ENCODE data around the gene PRKCE.
A peak's percentile ranks its signal among the peaks of the same experiment; 100 is the strongest.

PRKCE gene

GRCh38 chr2:45705233-45705632 lies 53.8 kb downstream of the PRKCE start:
- peaks cover 0 to 5% of the 10 kb centered on the region in 2 experiments for H3K27me3 ChIP-seq (ENCODE audit: control insufficient read depth in 1 of 2, insufficient read depth in 1 of 2, low read length in 2 of 2)
- H4K8ac ChIP-seq (ENCODE audit: low read length) = no peak overlapping the region
- no peak overlapping the region for H4K91ac ChIP-seq (ENCODE audit: low read length)
- no peak overlapping the region for H2BK15ac ChIP-seq (ENCODE audit: low read depth, poor library complexity, severe bottlenecking)
- no peak overlapping the region for H2BK5ac ChIP-seq (ENCODE audit: low read depth, low read length, poor library complexity, severe bottlenecking)
- H2BK120ac ChIP-seq (ENCODE audit: low read depth, low read length) = no peak overlapping the region
- no peak overlapping the region for H3K4me2 ChIP-seq (ENCODE audit: low read length, poor library complexity, severe bottlenecking)
- peaks cover 0 to 12% of the 10 kb centered on the region in 2 experiments for H3K36me3 ChIP-seq (ENCODE audit: control insufficient read depth in 1 of 2, insufficient read depth in 2 of 2, low read depth in 1 of 2, low read length in 2 of 2)
- peaks cover 2% of the 10 kb centered on the region for H3K4me1 ChIP-seq (ENCODE audit: control insufficient read depth, insufficient read depth, low read depth, low read length)
- no peak overlapping the region for H3K14ac ChIP-seq (ENCODE audit: low read length in 2 of 2)
- H3K27ac ChIP-seq (ENCODE audit: low read length, poor library complexity, severe bottlenecking) = no peak overlapping the region
- DNase-seq = no peak
- H3K9me3 ChIP-seq (ENCODE audit: control insufficient read depth, low read length) = no peaks in the 10 kb centered on the region
- no peak overlapping the region for H3K18ac ChIP-seq (ENCODE audit: low read depth in 1 of 2, low read length in 2 of 2)
- no peak overlapping the region for H2BK12ac ChIP-seq (ENCODE audit: low read length in 2 of 2)
- H3K4me3 ChIP-seq (ENCODE audit: insufficient read depth in 1 of 2, low read depth in 1 of 2, low read length in 2 of 2) = no peak overlapping the region
- H2AK5ac ChIP-seq (ENCODE audit: low read length, severe bottlenecking) = no peak overlapping the region
- H3K23ac ChIP-seq (ENCODE audit: low read length in 2 of 2) = no peak overlapping the region
- no peak overlapping the region for H3K9ac ChIP-seq (ENCODE audit: low read length)
- no peak overlapping the region for H3K4ac ChIP-seq (ENCODE audit: low read depth in 1 of 2, low read length in 2 of 2)
- 70% methylated on average over 5 of the region's 5 CpGs for WGBS
- H3K79me1 ChIP-seq (replicated peaks; ENCODE audit: low read length, poor library complexity, severe bottlenecking) = peaks cover 15% of the 10 kb centered on the region
- H2AFZ ChIP-seq (ENCODE audit: low read depth, low read length) = no peak overlapping the region

- Histone ChIP-seq H4K8ac (ENCODE audit: low read length) (no peak overlapping the region), H2AK5ac (ENCODE audit: low read length, severe bottlenecking) (no peak overlapping the region), H3K27me3 (ENCODE audit: control insufficient read depth in 1 of 2, insufficient read depth in 1 of 2, low read length in 2 of 2) (peaks cover 0 to 5% of the 10 kb centered on the region in 2 experiments), H3K14ac (ENCODE audit: low read length in 2 of 2) (no peak overlapping the region), H2AFZ (ENCODE audit: low read depth, low read length) (no peak overlapping the region), H3K18ac (ENCODE audit: low read depth in 1 of 2, low read length in 2 of 2) (no peak overlapping the region), H3K23ac (ENCODE audit: low read length in 2 of 2) (no peak overlapping the region), H3K4ac (ENCODE audit: low read depth in 1 of 2, low read length in 2 of 2) (no peak overlapping the region), H3K36me3 (ENCODE audit: control insufficient read depth in 1 of 2, insufficient read depth in 2 of 2, low read depth in 1 of 2, low read length in 2 of 2) (peaks cover 0 to 15% of the 10 kb centered on the region in 2 experiments), H3K79me1 (replicated peaks; ENCODE audit: low read length, poor library complexity, severe bottlenecking) (peaks cover 13% of the 10 kb centered on the region), H2BK120ac (ENCODE audit: low read depth, low read length) (no peak overlapping the region), H3K4me1 (ENCODE audit: control insufficient read depth, insufficient read depth, low read depth, low read length) (peaks cover 2% of the 10 kb centered on the region), H2BK12ac (ENCODE audit: low read length in 2 of 2) (no peak overlapping the region), H3K27ac (ENCODE audit: low read length, poor library complexity, severe bottlenecking) (no peak overlapping the region), H4K91ac (ENCODE audit: low read length) (no peak overlapping the region), H3K4me3 (ENCODE audit: insufficient read depth in 1 of 2, low read depth in 1 of 2, low read length in 2 of 2) (no peak overlapping the region), H2BK5ac (ENCODE audit: low read depth, low read length, poor library complexity, severe bottlenecking) (no peak overlapping the region), H3K4me2 (ENCODE audit: low read length, poor library complexity, severe bottlenecking) (no peak overlapping the region), H2BK15ac (ENCODE audit: low read depth, poor library complexity, severe bottlenecking) (no peak overlapping the region), H3K9ac (ENCODE audit: low read length) (peak overlapping the region; percentile 1), H3K9me3 (ENCODE audit: control insufficient read depth, low read length) (no peaks in the 10 kb centered on the region)
- DNase-seq = no peak
Observed at GRCh38 chr2:45706033-45706432, 54.6 kb downstream of the PRKCE start.

GRCh38 chr2:45707006-45707405 lies 55.5 kb downstream of the PRKCE start:
- H2BK120ac ChIP-seq (ENCODE audit: low read depth, low read length) = no peak overlapping the region
- H3K9ac ChIP-seq (ENCODE audit: low read length) = no peak overlapping the region
- H2AK5ac ChIP-seq (ENCODE audit: low read length, severe bottlenecking) = no peak overlapping the region
- H3K18ac ChIP-seq (ENCODE audit: low read depth in 1 of 2, low read length in 2 of 2) = no peak overlapping the region
- no peak overlapping the region for H3K23ac ChIP-seq (ENCODE audit: low read length in 2 of 2)
- H3K9me3 ChIP-seq (ENCODE audit: control insufficient read depth, low read length) = no peaks in the 10 kb centered on the region
- H3K4me2 ChIP-seq (ENCODE audit: low read length, poor library complexity, severe bottlenecking) = no peak overlapping the region
- no peak overlapping the region for H2BK5ac ChIP-seq (ENCODE audit: low read depth, low read length, poor library complexity, severe bottlenecking)
- no peak overlapping the region for H2BK12ac ChIP-seq (ENCODE audit: low read length in 2 of 2)
- H4K91ac ChIP-seq (ENCODE audit: low read length) = no peak overlapping the region
- H3K4me3 ChIP-seq (ENCODE audit: insufficient read depth in 1 of 2, low read depth in 1 of 2, low read length in 2 of 2) = no peak overlapping the region
- 89% methylated on average over 3 of the region's 3 CpGs for WGBS
- H4K8ac ChIP-seq (ENCODE audit: low read length) = no peak overlapping the region
- H3K14ac ChIP-seq (ENCODE audit: low read length in 2 of 2) = no peak overlapping the region
- H3K27me3 ChIP-seq (ENCODE audit: control insufficient read depth in 1 of 2, insufficient read depth in 1 of 2, low read length in 2 of 2) = peaks cover 0 to 5% of the 10 kb centered on the region in 2 experiments
- no peak overlapping the region for H2AFZ ChIP-seq (ENCODE audit: low read depth, low read length)
- H3K4ac ChIP-seq (ENCODE audit: low read depth in 1 of 2, low read length in 2 of 2) = no peak overlapping the region
- DNase-seq = no peak
- no peak overlapping the region for H3K27ac ChIP-seq (ENCODE audit: low read length, poor library complexity, severe bottlenecking)
- peaks cover 2% of the 10 kb centered on the region for H3K4me1 ChIP-seq (ENCODE audit: control insufficient read depth, insufficient read depth, low read depth, low read length)
- peaks cover 0 to 15% of the 10 kb centered on the region in 2 experiments for H3K36me3 ChIP-seq (ENCODE audit: control insufficient read depth in 1 of 2, insufficient read depth in 2 of 2, low read depth in 1 of 2, low read length in 2 of 2)
- peaks cover 13% of the 10 kb centered on the region for H3K79me1 ChIP-seq (replicated peaks; ENCODE audit: low read length, poor library complexity, severe bottlenecking)
- H2BK15ac ChIP-seq (ENCODE audit: low read depth, poor library complexity, severe bottlenecking) = no peak overlapping the region

GRCh38 chr2:45707661-45708060 lies 56.2 kb downstream of the PRKCE start:
- H3K4me2 ChIP-seq (ENCODE audit: low read length, poor library complexity, severe bottlenecking) = no peak overlapping the region
- no peak overlapping the region for H3K18ac ChIP-seq (ENCODE audit: low read depth in 1 of 2, low read length in 2 of 2)
- WGBS = 94% methylated on average over 6 of the region's 6 CpGs
- no peak for DNase-seq
- peaks cover 11% of the 10 kb centered on the region for H3K79me1 ChIP-seq (replicated peaks; ENCODE audit: low read length, poor library complexity, severe bottlenecking)
- no peaks in the 10 kb centered on the region for H3K9me3 ChIP-seq (ENCODE audit: control insufficient read depth, low read length)
- peaks cover 2% of the 10 kb centered on the region for H3K4me1 ChIP-seq (ENCODE audit: control insufficient read depth, insufficient read depth, low read depth, low read length)
- H2AFZ ChIP-seq (ENCODE audit: low read depth, low read length) = no peak overlapping the region
- no peak overlapping the region for H2BK15ac ChIP-seq (ENCODE audit: low read depth, poor library complexity, severe bottlenecking)
- H3K9ac ChIP-seq (ENCODE audit: low read length) = no peak overlapping the region
- no peak overlapping the region for H2BK5ac ChIP-seq (ENCODE audit: low read depth, low read length, poor library complexity, severe bottlenecking)
- no peak overlapping the region for H4K91ac ChIP-seq (ENCODE audit: low read length)
- H3K27ac ChIP-seq (ENCODE audit: low read length, poor library complexity, severe bottlenecking) = no peak overlapping the region
- peaks cover 0 to 5% of the 10 kb centered on the region in 2 experiments for H3K27me3 ChIP-seq (ENCODE audit: control insufficient read depth in 1 of 2, insufficient read depth in 1 of 2, low read length in 2 of 2)
- no peak overlapping the region for H3K4me3 ChIP-seq (ENCODE audit: insufficient read depth in 1 of 2, low read depth in 1 of 2, low read length in 2 of 2)
- H3K23ac ChIP-seq (ENCODE audit: low read length in 2 of 2) = no peak overlapping the region
- no peak overlapping the region for H2BK12ac ChIP-seq (ENCODE audit: low read length in 2 of 2)
- H4K8ac ChIP-seq (ENCODE audit: low read length) = no peak overlapping the region
- H3K14ac ChIP-seq (ENCODE audit: low read length in 2 of 2) = no peak overlapping the region
- H2AK5ac ChIP-seq (ENCODE audit: low read length, severe bottlenecking) = no peak overlapping the region
- peaks cover 0 to 16% of the 10 kb centered on the region in 2 experiments for H3K36me3 ChIP-seq (ENCODE audit: control insufficient read depth in 1 of 2, insufficient read depth in 2 of 2, low read depth in 1 of 2, low read length in 2 of 2)
- no peak overlapping the region for H2BK120ac ChIP-seq (ENCODE audit: low read depth, low read length)
- no peak overlapping the region for H3K4ac ChIP-seq (ENCODE audit: low read depth in 1 of 2, low read length in 2 of 2)

Measured in mesenchymal stem cell (in vitro differentiated cells and primary cell).